HCT116 (cell line): ENCODE measurements around the gene PRKCZ. TPM values are rescaled to one million over a fixed set of nuclear protein-coding genes. Genes with fewer than 3 reads are reported as not detected.

Experiments used
- ATAC-seq: fragments of 200-7000 bp; cut with Tn5 transposase; 2 replicates; pipeline ENCODE4 v1.9.1; 2020; ENCODE audit warnings: mild to moderate bottlenecking, moderate library complexity
- BruUV-seq: library from RNA; stranded (reverse); fragments of 400-500 nt; replicated peaks from 2 replicates; lab custom pipeline; 2021; lab: Mats Ljungman, UMichigan
- CTCF ChIA-PET: fragments of 300-600 bp; sonication (Branson Sonifier 250); formaldehyde crosslinking; loops from one replicate; lab custom pipeline; 2021; ENCODE audit warnings: antibody characterized with exemption; lab: Charles Lee
- POLR2A ChIA-PET: fragments of 300-600, 350-600 bp; sonication (Branson Sonifier 250); formaldehyde crosslinking; loops from one replicate; lab custom pipeline; 2021; ENCODE audit warnings: antibody characterized with exemption; lab: Charles Lee
- RAD21 ChIA-PET, 2 experiments: fragments of 300-600 bp; sonication (Branson Sonifier 250); formaldehyde crosslinking; loops; one replicate each; lab custom pipeline; 2023; ENCODE audit warnings: low total read pairs in 2 of 2; ENCODE audit not compliant: uncharacterized antibody in 2 of 2, unreplicated experiment in 2 of 2, low non-redundant PET in 1 of 2; lab: Charles Lee
- DNase-seq: peaks from one replicate; pipeline ENCODE4 v3.0.0-alpha.2; 2010; ENCODE audit warnings: low read depth, low spot score
- H2AFZ ChIP-seq: fragments of 200-600 bp; shearing (Covaris generic), sonication (generic); 2 replicates; pipeline ENCODE4 v1.6.1; 2017; ENCODE audit warnings: low read depth, mixed run types, mixed read lengths, antibody characterized with exemption, low read length; ENCODE audit not compliant: poor library complexity, severe bottlenecking
- H3K27ac ChIP-seq: 2 replicates; pipeline ENCODE4 v1.5.1; 2012; ENCODE audit warnings: low read depth, low read length
- H3K27me3 ChIP-seq: fragments of 200-600 bp; sonication (generic); 2 replicates; pipeline ENCODE4 v1.6.1; 2016; ENCODE audit warnings: mixed run types, low read length, mixed read lengths; ENCODE audit not compliant: insufficient read depth
- H3K36me3 ChIP-seq, 2 experiments: fragments of 200-500 bp in 1 of 2; fragments of 200-600 bp in 1 of 2; sonication (Bioruptor generic) in 1 of 2; sonication (generic) in 1 of 2; 2 replicates each; pipeline versions ENCODE4 v1.5.1 to v1.6.1; 2014 to 2016; ENCODE audit warnings: low read length in 2 of 2, inconsistent platforms in 1 of 2, mixed read lengths in 1 of 2, mixed run types in 1 of 2; ENCODE audit not compliant: insufficient read depth in 2 of 2, control insufficient read depth in 1 of 2
- H3K4me1 ChIP-seq, 2 experiments: fragments of 200-600 bp in 1 of 2; sonication (generic) in 1 of 2; 2 replicates each; pipeline versions ENCODE4 v1.5.1 to v1.6.1; 2012 to 2017; ENCODE audit warnings: low read length in 2 of 2, inconsistent platforms in 1 of 2, mild to moderate bottlenecking in 1 of 2, mixed read lengths in 1 of 2, mixed run types in 1 of 2, moderate library complexity in 1 of 2; ENCODE audit not compliant: insufficient read depth in 2 of 2, control insufficient read depth in 1 of 2
- H3K4me2 ChIP-seq: fragments of 200-600 bp; sonication (generic); 2 replicates; pipeline ENCODE4 v1.6.1; 2017; ENCODE audit warnings: mixed run types, low read length, mixed read lengths
- H3K4me3 ChIP-seq, 2 experiments: fragments of 200-600 bp in 1 of 2; sonication (generic) in 1 of 2; replicated peaks in 1 of 2; 2 replicates each; pipeline ENCODE4 v1.5.1; 2011 to 2016; ENCODE audit warnings: low read length in 2 of 2, control low read depth in 1 of 2, low read depth in 1 of 2, mild to moderate bottlenecking in 1 of 2, mixed read lengths in 1 of 2, mixed run types in 1 of 2
- H3K79me2 ChIP-seq: fragments of 200-600 bp; sonication (generic); 2 replicates; pipeline ENCODE4 v1.6.1; 2017; ENCODE audit warnings: mild to moderate bottlenecking, mixed run types, low read length, moderate library complexity, mixed read lengths; ENCODE audit not compliant: insufficient read depth
- H3K9ac ChIP-seq: fragments of 200-600 bp; sonication (generic); 2 replicates; pipeline ENCODE4 v1.6.1; 2016; ENCODE audit warnings: low read length, mixed read lengths
- H3K9me2 ChIP-seq: fragments of 200-600 bp; sonication (generic), shearing (Covaris generic); 2 replicates; pipeline ENCODE4 v1.6.1; 2017; ENCODE audit warnings: mixed run types, mild to moderate bottlenecking, moderate library complexity; ENCODE audit not compliant: insufficient read depth
- H3K9me3 ChIP-seq, 2 experiments: fragments of 200-500 bp in 1 of 2; fragments of 200-600 bp in 1 of 2; sonication (Bioruptor generic) in 1 of 2; sonication (generic) in 1 of 2; 2 replicates each; pipeline ENCODE4 v1.6.1; 2014 to 2017; ENCODE audit warnings: low read length in 2 of 2, mixed read lengths in 2 of 2, inconsistent platforms in 1 of 2, low read depth in 1 of 2, mild to moderate bottlenecking in 1 of 2, mixed run types in 1 of 2, moderate library complexity in 1 of 2; ENCODE audit not compliant: control insufficient read depth in 1 of 2, insufficient read depth in 1 of 2
- H4K20me1 ChIP-seq: fragments of 200-600 bp; sonication (generic), shearing (Covaris generic); 2 replicates; pipeline ENCODE4 v1.6.1; 2017; ENCODE audit warnings: mixed run types, mild to moderate bottlenecking, moderate library complexity; ENCODE audit not compliant: insufficient read depth
- CEBPB ChIP-seq: IDR thresholded peaks from 2 replicates; pipeline ENCODE4 v1.6.1; 2012; ENCODE audit warnings: low read depth
- EGR1 ChIP-seq: IDR thresholded peaks from 2 replicates; pipeline ENCODE4 v1.6.1; 2012; ENCODE audit warnings: low read depth
- ELF1 ChIP-seq: IDR thresholded peaks from 2 replicates; pipeline ENCODE4 v1.6.1; 2012; ENCODE audit warnings: low read depth, borderline replicate concordance
- EZH2 ChIP-seq: fragments of 200-600 bp; sonication (generic); IDR thresholded peaks from 2 replicates; pipeline ENCODE4 v1.6.1; 2017; ENCODE audit warnings: antibody characterized with exemption, mixed run types
- FOSL1 ChIP-seq: IDR thresholded peaks from 2 replicates; pipeline ENCODE4 v1.6.1; 2012; ENCODE audit warnings: low read depth
- JUND ChIP-seq: IDR thresholded peaks from 2 replicates; pipeline ENCODE4 v1.6.1; 2012
- SP1 ChIP-seq: IDR thresholded peaks from 2 replicates; pipeline ENCODE4 v1.6.1; 2012; ENCODE audit warnings: low read depth
- TCF7L2 ChIP-seq: IDR thresholded peaks from 2 replicates; pipeline ENCODE4 v1.7.0; 2011; ENCODE audit warnings: borderline replicate concordance, inconsistent platforms; ENCODE audit not compliant: insufficient read depth, insufficient read length; ENCODE audit errors: extremely low read depth
- ZFX ChIP-seq: fragments of 450-650 bp; IDR thresholded peaks from 2 replicates; pipeline ENCODE4 v1.6.1; 2017
- ZNF274 ChIP-seq: fragments of 200-500 bp; sonication (Bioruptor generic); IDR thresholded peaks from 2 replicates; pipeline ENCODE4 v1.6.1; 2014; ENCODE audit warnings: mild to moderate bottlenecking, low read depth, low read length, inconsistent platforms
- intact Hi-C: fragments of 100-400 bp; cut with micrococcal nuclease; formaldehyde crosslinking; loops from 2 replicates; pipeline ENCODE4 v1.10.0; 2022
- total RNA-seq: library from RNA; stranded (reverse); gene quantifications from one replicate; pipeline ENCODE4 v1.2.1, GENCODE V29; 2021; ENCODE audit not compliant: unreplicated experiment
- TF ChIP-seq, protein P1 (sequence below): IDR thresholded peaks from 2 replicates; pipeline ENCODE4 v1.6.1; 2012
- TF ChIP-seq, protein P2 (sequence below): IDR thresholded peaks from 2 replicates; pipeline ENCODE4 v1.6.1; 2012
- TF ChIP-seq, protein P3 (sequence below), 3 experiments: fragments of 200-600 bp in 1 of 3; sonication (generic) in 1 of 3; IDR thresholded peaks in 2 of 3; conservative IDR thresholded peaks in 1 of 3; 2 replicates each; pipeline ENCODE4 v1.5.1; 2012 to 2017; ENCODE audit warnings: low read depth in 2 of 3, low read length in 2 of 3, antibody characterized with exemption in 1 of 3, borderline replicate concordance in 1 of 3, control low read depth in 1 of 3, mild to moderate bottlenecking in 1 of 3, mixed read lengths in 1 of 3, mixed run types in 1 of 3, moderate library complexity in 1 of 3; ENCODE audit not compliant: insufficient read depth in 1 of 3
- TF ChIP-seq, protein P4 (sequence below): IDR thresholded peaks from 2 replicates; pipeline ENCODE4 v1.6.1; 2011; ENCODE audit warnings: mild to moderate bottlenecking, low read length, moderate library complexity; ENCODE audit not compliant: insufficient replicate concordance; ENCODE audit errors: extremely low read depth

Gene PRKCZ
- total RNA-seq, 1 experiment from 2014 or later: 46.8 TPM

DNA sequence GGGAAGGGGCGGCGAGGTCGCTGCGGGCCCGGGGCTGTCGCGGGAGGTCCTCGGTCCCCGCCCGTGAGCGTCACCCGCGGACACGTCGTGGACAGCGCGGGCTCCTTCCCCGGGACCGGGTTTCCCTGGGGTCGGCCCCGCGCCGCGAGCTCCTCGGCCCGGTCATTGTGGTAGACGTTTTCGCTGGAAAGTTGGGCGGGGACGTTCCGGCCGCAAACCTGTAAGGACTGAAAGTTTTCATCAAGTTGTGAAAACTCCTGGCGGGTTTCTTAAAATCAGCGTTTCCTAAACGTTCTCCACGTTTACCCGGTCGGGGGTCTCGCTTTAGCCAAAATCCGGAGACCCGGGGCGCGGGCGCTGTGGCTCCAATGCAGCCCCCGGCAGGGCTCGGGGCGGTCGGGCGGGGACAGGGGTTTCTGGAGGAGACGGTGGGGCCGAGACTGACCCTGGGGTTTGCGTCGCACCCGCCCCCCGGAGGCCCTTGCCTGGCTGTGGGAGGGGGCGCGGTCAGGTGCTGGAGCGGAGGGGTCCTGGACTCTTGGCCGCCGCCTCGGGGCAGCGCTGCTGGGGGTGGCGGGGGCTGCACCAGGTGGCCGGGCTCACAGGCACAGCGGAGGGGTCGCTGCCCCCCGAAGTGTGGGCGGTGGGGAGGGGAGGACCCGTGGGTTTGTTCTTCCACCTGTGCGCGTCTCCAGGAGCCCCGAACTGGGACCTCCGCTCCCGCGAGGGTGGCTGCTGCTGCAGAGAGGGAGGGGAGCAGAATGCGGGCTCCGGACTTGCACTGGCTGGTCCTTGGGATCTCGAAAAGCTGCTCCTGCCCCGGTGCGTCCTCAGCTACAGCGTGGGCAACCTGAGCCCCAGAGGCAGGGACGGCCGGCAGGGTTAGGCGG, 827 bp downstream of the PRKCZ start:
- intact Hi-C loops: no loop called here

DNA sequence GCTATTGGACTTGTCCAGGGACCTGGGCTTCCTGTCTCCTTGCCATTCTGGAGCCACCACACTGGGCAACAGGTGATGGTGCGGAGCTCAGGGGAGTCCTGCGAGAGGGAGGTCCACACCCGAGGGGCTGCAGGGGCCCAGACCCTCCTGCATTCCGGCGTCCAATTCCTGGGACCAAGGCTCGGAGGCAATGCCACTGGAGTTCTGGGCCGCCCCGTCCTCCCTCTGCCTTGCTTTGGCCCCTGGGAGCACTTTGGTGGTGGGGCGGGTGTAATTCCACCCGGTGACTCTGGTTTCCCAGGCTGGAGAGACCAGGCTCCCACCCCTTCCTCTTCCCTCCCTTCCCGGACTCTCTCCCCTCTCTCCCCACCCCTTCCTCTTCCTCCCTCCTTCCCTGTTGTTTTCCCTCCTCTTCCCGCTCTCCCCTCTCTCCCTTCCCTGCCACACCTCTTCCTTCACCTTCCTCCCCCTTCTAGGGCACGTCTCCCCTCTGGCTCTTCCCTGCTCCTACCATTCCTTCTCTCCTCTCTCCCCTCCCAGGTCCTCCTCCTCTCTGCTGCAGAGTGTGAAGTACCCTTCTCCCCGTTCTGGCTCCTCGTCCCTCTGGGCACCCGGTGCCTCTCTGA, 2.0 kb downstream of the PRKCZ start:
- H3K27ac ChIP-seq: peak overlapping the region; percentile 2; the same call in 1 of the 2 replicates
- no peaks in the 10 kb centered on the region for H3K27me3 ChIP-seq
- ChIA-PET CTCF (no interaction called here), RAD21 (no interaction called here), POLR2A (no interaction called here)
- H2AFZ ChIP-seq: no peak overlapping the region
- intact Hi-C loops: no loop called here
- H4K20me1 ChIP-seq: no peaks in the 10 kb centered on the region
- peak overlapping the region in 1 of 2 experiments; percentile 82; a peak in 1 of 4 replicates for H3K4me3 ChIP-seq
- peaks cover 36% of the 10 kb centered on the region for H3K79me2 ChIP-seq
- H3K9ac ChIP-seq: peak overlapping the region; percentile 22; the same call in 1 of the 2 replicates
- H3K4me1 ChIP-seq: peaks cover 34 to 46% of the 10 kb centered on the region in 2 experiments
- no peak for ATAC-seq
- no peaks in the 10 kb centered on the region for H3K9me3 ChIP-seq
- no peak for DNase-seq
- peaks cover 3 to 9% of the 10 kb centered on the region in 2 experiments; a peak in 2 of 4 replicates for H3K36me3 ChIP-seq
- BruUV-seq: no TSS peak
- H3K4me2 ChIP-seq: peak overlapping the region; percentile 90
- no peaks in the 10 kb centered on the region for H3K9me2 ChIP-seq
- TF ChIP-seq CEBPB (no peak), SP1 (no peak), TCF7L2 (no peak), ELF1 (no peak), EGR1 (no peak), FOSL1 (no peak), ZFX (no peak), ZNF274 (no peak), JUND (no peak)
- TF ChIP-seq, protein P1, sequence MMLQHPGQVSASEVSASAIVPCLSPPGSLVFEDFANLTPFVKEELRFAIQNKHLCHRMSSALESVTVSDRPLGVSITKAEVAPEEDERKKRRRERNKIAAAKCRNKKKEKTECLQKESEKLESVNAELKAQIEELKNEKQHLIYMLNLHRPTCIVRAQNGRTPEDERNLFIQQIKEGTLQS: no peak
- TF ChIP-seq, protein P2, sequence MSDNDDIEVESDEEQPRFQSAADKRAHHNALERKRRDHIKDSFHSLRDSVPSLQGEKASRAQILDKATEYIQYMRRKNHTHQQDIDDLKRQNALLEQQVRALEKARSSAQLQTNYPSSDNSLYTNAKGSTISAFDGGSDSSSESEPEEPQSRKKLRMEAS: no peak
- TF ChIP-seq, protein P3, sequence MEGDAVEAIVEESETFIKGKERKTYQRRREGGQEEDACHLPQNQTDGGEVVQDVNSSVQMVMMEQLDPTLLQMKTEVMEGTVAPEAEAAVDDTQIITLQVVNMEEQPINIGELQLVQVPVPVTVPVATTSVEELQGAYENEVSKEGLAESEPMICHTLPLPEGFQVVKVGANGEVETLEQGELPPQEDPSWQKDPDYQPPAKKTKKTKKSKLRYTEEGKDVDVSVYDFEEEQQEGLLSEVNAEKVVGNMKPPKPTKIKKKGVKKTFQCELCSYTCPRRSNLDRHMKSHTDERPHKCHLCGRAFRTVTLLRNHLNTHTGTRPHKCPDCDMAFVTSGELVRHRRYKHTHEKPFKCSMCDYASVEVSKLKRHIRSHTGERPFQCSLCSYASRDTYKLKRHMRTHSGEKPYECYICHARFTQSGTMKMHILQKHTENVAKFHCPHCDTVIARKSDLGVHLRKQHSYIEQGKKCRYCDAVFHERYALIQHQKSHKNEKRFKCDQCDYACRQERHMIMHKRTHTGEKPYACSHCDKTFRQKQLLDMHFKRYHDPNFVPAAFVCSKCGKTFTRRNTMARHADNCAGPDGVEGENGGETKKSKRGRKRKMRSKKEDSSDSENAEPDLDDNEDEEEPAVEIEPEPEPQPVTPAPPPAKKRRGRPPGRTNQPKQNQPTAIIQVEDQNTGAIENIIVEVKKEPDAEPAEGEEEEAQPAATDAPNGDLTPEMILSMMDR (IDR thresholded peaks at IDR 0.05 in 2 of 3, conservative IDR thresholded peaks at IDR 0.05 in 1 of 3; ENCODE audit: borderline replicate concordance in 1 of 3, insufficient read depth in 1 of 3, low read depth in 2 of 3, low read length in 2 of 3): no peak
- TF ChIP-seq, protein P4, sequence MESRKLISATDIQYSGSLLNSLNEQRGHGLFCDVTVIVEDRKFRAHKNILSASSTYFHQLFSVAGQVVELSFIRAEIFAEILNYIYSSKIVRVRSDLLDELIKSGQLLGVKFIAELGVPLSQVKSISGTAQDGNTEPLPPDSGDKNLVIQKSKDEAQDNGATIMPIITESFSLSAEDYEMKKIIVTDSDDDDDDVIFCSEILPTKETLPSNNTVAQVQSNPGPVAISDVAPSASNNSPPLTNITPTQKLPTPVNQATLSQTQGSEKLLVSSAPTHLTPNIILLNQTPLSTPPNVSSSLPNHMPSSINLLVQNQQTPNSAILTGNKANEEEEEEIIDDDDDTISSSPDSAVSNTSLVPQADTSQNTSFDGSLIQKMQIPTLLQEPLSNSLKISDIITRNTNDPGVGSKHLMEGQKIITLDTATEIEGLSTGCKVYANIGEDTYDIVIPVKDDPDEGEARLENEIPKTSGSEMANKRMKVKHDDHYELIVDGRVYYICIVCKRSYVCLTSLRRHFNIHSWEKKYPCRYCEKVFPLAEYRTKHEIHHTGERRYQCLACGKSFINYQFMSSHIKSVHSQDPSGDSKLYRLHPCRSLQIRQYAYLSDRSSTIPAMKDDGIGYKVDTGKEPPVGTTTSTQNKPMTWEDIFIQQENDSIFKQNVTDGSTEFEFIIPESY: no peak

More for the DNA sequence above, 827 bp downstream of the PRKCZ start:
- Histone ChIP-seq H3K4me3 (peak overlapping the region; percentile 75 to 82), H3K27me3 (no peaks in the 10 kb centered on the region), H3K9ac (peak overlapping the region; percentile 75), H3K27ac (peak overlapping the region; percentile 69), H3K36me3 (peaks cover 0 to 6% of the 10 kb centered on the region in 2 experiments; a peak in 2 of 4 replicates), H3K9me3 (no peaks in the 10 kb centered on the region), H4K20me1 (no peaks in the 10 kb centered on the region), H3K4me2 (peak overlapping the region; percentile 90), H2AFZ (no peak overlapping the region), H3K9me2 (no peaks in the 10 kb centered on the region), H3K79me2 (peaks cover 36% of the 10 kb centered on the region), H3K4me1 (peaks cover 34 to 57% of the 10 kb centered on the region in 2 experiments)
- POLR2A ChIA-PET: no interaction called here
- no peak for TF ChIP-seq CEBPB
- TF ChIP-seq EZH2: no peak
- TF ChIP-seq SP1: no peak
- DNase-seq: no peak
- ATAC-seq: no peak
- RAD21 ChIA-PET: no interaction called here
- CTCF ChIA-PET: no interaction called here
- BruUV-seq: TSS peak; percentile 53
